Astrocyte (in vitro differentiated cells and primary cell): Measurements from ENCODE around the gene AP5B1. TPM values are rescaled to one million over a fixed set of nuclear protein-coding genes. Genes with fewer than 3 reads are reported as not detected.

ENCODE experiments used
- DNase-seq: peaks from one replicate; pipeline ENCODE4 v3.0.0-alpha.2; 2010; ENCODE audit warnings: low read depth
- FAIRE-seq: peaks from 2 replicates; lab custom pipeline; 2011; peaks lifted over from hg19 to GRCh38; lab: Jason Lieb, UNC
- H2AFZ ChIP-seq: 2 replicates; pipeline ENCODE4 v1.6.0; 2012; ENCODE audit warnings: low read depth, low read length, inconsistent platforms
- H3K27ac ChIP-seq: 2 replicates; pipeline ENCODE4 v1.5.1; 2011; ENCODE audit warnings: low read depth, low read length, inconsistent platforms
- H3K27me3 ChIP-seq: 2 replicates; pipeline ENCODE4 v1.6.0; 2011; ENCODE audit warnings: low read length, inconsistent platforms; ENCODE audit not compliant: insufficient read depth
- H3K36me3 ChIP-seq: 2 replicates; pipeline ENCODE4 v1.5.1; 2011; ENCODE audit warnings: low read length, inconsistent platforms; ENCODE audit not compliant: insufficient read depth
- H3K4me1 ChIP-seq: 2 replicates; pipeline ENCODE4 v1.5.1; 2011; ENCODE audit warnings: low read length, inconsistent platforms; ENCODE audit not compliant: insufficient read depth
- H3K4me2 ChIP-seq: 2 replicates; pipeline ENCODE4 v1.6.0; 2012; ENCODE audit warnings: low read length, inconsistent platforms
- H3K4me3 ChIP-seq: 2 replicates; pipeline ENCODE4 v1.5.1; 2011; ENCODE audit warnings: low read depth, mild to moderate bottlenecking, low read length, inconsistent platforms; ENCODE audit not compliant: insufficient read depth
- H3K79me2 ChIP-seq: 2 replicates; pipeline ENCODE4 v1.6.0; 2012; ENCODE audit warnings: mild to moderate bottlenecking, low read length, inconsistent platforms; ENCODE audit not compliant: insufficient read depth
- H3K9ac ChIP-seq: 2 replicates; pipeline ENCODE4 v1.6.0; 2012; ENCODE audit warnings: mild to moderate bottlenecking, low read length, inconsistent platforms
- H3K9me3 ChIP-seq: 2 replicates; pipeline ENCODE4 v1.5.1; 2012; ENCODE audit warnings: low read depth, mild to moderate bottlenecking, low read length, inconsistent platforms; ENCODE audit not compliant: insufficient read depth
- H4K20me1 ChIP-seq: 2 replicates; pipeline ENCODE4 v1.6.0; 2012; ENCODE audit warnings: low read length, inconsistent platforms; ENCODE audit not compliant: insufficient read depth
- H3K27ac Mint-ChIP-seq: one replicate; pipeline ENCODE4 v1.8.0; 2021; ENCODE audit warnings: mild to moderate bottlenecking, mixed read lengths; ENCODE audit not compliant: unreplicated experiment
- H3K27me3 Mint-ChIP-seq: one replicate; pipeline ENCODE4 v1.8.0; 2021; ENCODE audit warnings: low read depth, mixed read lengths; ENCODE audit not compliant: unreplicated experiment
- H3K36me3 Mint-ChIP-seq: one replicate; pipeline ENCODE4 v1.8.0; 2021; ENCODE audit warnings: low read depth, mixed read lengths; ENCODE audit not compliant: unreplicated experiment
- H3K4me1 Mint-ChIP-seq: one replicate; pipeline ENCODE4 v1.8.0; 2021; ENCODE audit warnings: low read depth, mixed read lengths; ENCODE audit not compliant: unreplicated experiment
- H3K4me3 Mint-ChIP-seq: one replicate; pipeline ENCODE4 v1.8.0; 2021; ENCODE audit warnings: mild to moderate bottlenecking, moderate library complexity, mixed read lengths; ENCODE audit not compliant: unreplicated experiment
- H3K9me3 Mint-ChIP-seq: one replicate; pipeline ENCODE4 v1.8.0; 2021; ENCODE audit warnings: mild to moderate bottlenecking, mixed read lengths; ENCODE audit not compliant: unreplicated experiment
- EZH2 ChIP-seq: IDR thresholded peaks from 2 replicates; pipeline ENCODE4 v1.6.1; 2012; ENCODE audit warnings: mild to moderate bottlenecking, low read length, inconsistent platforms; ENCODE audit not compliant: insufficient read depth
- total RNA-seq: library from RNA; stranded (reverse); gene quantifications from 2 replicates; pipeline ENCODE4 v1.2.1, GENCODE V29; 2021
- TF ChIP-seq, protein P1 (sequence below): IDR thresholded peaks from 2 replicates; pipeline ENCODE4 v1.5.1; 2011; ENCODE audit warnings: low read depth, mild to moderate bottlenecking, inconsistent platforms, low read length, moderate library complexity; ENCODE audit not compliant: insufficient read depth

AP5B1 gene
- total RNA-seq, 1 donor from 2014 or later: 10.9 TPM

DNA sequence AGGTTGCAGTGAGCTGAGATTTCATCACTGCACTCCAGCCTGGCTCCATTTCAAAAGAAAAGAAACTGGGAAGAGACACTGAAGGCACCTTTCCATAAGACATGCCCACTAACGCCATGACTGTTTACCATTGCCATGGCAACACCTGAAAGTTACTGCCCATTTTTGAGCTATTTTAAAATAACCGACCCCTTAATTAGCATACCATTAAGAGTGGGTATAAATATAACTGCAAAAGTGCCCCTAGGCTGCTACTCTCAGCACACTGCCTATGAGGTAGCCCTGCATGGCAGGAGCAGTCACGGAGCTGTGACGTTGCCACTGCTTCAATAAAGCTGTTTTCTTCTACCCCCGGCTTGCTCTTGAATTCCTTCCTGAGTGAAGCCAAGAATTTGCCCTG, 50.3 kb downstream of the AP5B1 start:
- peaks cover 7% of the 10 kb centered on the region for H3K9me3 Mint-ChIP-seq
- no peaks in the 10 kb centered on the region for H3K4me1 ChIP-seq
- no peaks in the 10 kb centered on the region for H3K36me3 ChIP-seq
- DNase-seq: no peak
- H3K27ac Mint-ChIP-seq: no peak overlapping the region
- no peak overlapping the region for H2AFZ ChIP-seq
- H3K4me3 Mint-ChIP-seq: no peak overlapping the region
- no peak overlapping the region for H3K27ac ChIP-seq
- no peak overlapping the region for H3K4me2 ChIP-seq
- no peak for FAIRE-seq
- H3K27me3 Mint-ChIP-seq: peaks cover 31% of the 10 kb centered on the region
- H3K9ac ChIP-seq: no peak overlapping the region
- no peaks in the 10 kb centered on the region for H3K4me1 Mint-ChIP-seq
- peaks cover 2% of the 10 kb centered on the region for H3K36me3 Mint-ChIP-seq
- no peak overlapping the region for H3K4me3 ChIP-seq
- H3K79me2 ChIP-seq: no peaks in the 10 kb centered on the region
- TF ChIP-seq, protein P1, sequence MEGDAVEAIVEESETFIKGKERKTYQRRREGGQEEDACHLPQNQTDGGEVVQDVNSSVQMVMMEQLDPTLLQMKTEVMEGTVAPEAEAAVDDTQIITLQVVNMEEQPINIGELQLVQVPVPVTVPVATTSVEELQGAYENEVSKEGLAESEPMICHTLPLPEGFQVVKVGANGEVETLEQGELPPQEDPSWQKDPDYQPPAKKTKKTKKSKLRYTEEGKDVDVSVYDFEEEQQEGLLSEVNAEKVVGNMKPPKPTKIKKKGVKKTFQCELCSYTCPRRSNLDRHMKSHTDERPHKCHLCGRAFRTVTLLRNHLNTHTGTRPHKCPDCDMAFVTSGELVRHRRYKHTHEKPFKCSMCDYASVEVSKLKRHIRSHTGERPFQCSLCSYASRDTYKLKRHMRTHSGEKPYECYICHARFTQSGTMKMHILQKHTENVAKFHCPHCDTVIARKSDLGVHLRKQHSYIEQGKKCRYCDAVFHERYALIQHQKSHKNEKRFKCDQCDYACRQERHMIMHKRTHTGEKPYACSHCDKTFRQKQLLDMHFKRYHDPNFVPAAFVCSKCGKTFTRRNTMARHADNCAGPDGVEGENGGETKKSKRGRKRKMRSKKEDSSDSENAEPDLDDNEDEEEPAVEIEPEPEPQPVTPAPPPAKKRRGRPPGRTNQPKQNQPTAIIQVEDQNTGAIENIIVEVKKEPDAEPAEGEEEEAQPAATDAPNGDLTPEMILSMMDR: no peak
- no peak for TF ChIP-seq EZH2
- no peaks in the 10 kb centered on the region for H4K20me1 ChIP-seq
- H3K9me3 ChIP-seq: no peaks in the 10 kb centered on the region
- peaks cover 6% of the 10 kb centered on the region for H3K27me3 ChIP-seq

DNA sequence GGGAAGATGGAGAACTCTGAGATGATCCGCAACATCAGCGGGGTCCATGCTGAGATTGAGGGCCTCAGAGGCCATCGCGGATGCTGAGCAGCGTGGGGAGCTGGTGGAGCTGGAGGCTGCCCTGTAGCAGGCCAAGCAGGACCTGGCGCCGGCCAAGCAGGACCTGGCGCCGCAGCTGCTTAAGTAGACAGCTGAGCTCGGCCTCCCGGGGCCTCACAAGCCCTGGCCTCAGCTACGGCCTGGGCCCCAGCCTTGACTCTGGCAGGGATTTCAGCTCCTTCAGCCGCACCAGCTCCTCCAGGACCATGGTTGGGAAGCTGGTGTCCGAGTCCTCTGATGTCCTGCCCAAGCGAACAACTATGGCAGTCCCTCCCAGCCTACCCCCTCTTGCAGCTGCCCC, 52.9 kb downstream of the AP5B1 start:
- DNase-seq: no peak
- TF ChIP-seq, protein P1: no peak
- TF ChIP-seq EZH2: no peak
- Histone ChIP-seq H4K20me1 (no peaks in the 10 kb centered on the region), H3K79me2 (no peaks in the 10 kb centered on the region), H3K36me3 (no peaks in the 10 kb centered on the region), H3K27me3 (peaks cover 6% of the 10 kb centered on the region), H3K4me3 (no peak overlapping the region), H3K9ac (no peak overlapping the region), H3K27ac (no peak overlapping the region), H2AFZ (no peak overlapping the region), H3K9me3 (no peaks in the 10 kb centered on the region), H3K4me1 (no peaks in the 10 kb centered on the region), H3K4me2 (no peak overlapping the region)
- H3K4me1 Mint-ChIP-seq: no peaks in the 10 kb centered on the region
- H3K27me3 Mint-ChIP-seq: peaks cover 24% of the 10 kb centered on the region
- peaks cover 5% of the 10 kb centered on the region for H3K9me3 Mint-ChIP-seq
- peaks cover 2% of the 10 kb centered on the region for H3K36me3 Mint-ChIP-seq
- no peak overlapping the region for H3K27ac Mint-ChIP-seq
- no peak for FAIRE-seq
- no peak overlapping the region for H3K4me3 Mint-ChIP-seq

DNA sequence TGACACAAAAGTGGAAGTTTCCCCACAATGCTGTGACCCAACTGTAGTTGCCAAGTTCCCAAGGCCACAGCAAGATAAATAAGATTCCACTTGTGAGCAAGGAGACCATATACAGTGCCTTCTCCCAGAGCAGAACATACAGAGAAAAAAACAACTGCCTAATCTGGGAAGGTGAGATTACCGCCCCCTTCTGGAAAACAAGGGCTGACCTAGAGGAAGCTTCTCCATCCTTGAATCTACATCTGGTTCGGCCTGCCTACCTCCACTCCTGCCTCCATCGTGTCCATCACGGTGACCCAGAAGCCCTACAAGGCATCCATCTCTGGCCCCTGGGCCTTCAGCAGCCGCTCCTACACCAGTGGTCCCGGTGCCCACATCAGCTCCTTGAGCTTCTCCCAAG, 54.1 kb downstream of the AP5B1 start:
- Mint-ChIP-seq H3K27me3 (peaks cover 18% of the 10 kb centered on the region), H3K36me3 (peaks cover 2% of the 10 kb centered on the region), H3K27ac (no peak overlapping the region), H3K4me1 (no peaks in the 10 kb centered on the region), H3K4me3 (no peak overlapping the region), H3K9me3 (peaks cover 2% of the 10 kb centered on the region)
- Histone ChIP-seq H3K4me3 (no peak overlapping the region), H3K4me1 (no peaks in the 10 kb centered on the region), H3K79me2 (no peaks in the 10 kb centered on the region), H3K4me2 (no peak overlapping the region), H3K36me3 (no peaks in the 10 kb centered on the region), H2AFZ (no peak overlapping the region), H3K27me3 (peaks cover 6% of the 10 kb centered on the region), H3K27ac (no peak overlapping the region), H3K9ac (no peak overlapping the region), H4K20me1 (no peaks in the 10 kb centered on the region), H3K9me3 (no peaks in the 10 kb centered on the region)
- FAIRE-seq: no peak
- no peak for DNase-seq
- TF ChIP-seq, protein P1: peak; percentile 5
- no peak for TF ChIP-seq EZH2

Other genes starting within 250 kb of the AP5B1 start
- 33.2 and 36.5 TPM in 2 replicates for gene LTBP3, start 222.6 kb downstream of the AP5B1 start, total RNA-seq
- 40.4 and 45.1 TPM in 2 replicates for gene ZNRD2, start 210.5 kb downstream of the AP5B1 start, total RNA-seq
- 45.2 and 47.5 TPM in 2 replicates for gene FAM89B, start 208.4 kb downstream of the AP5B1 start, total RNA-seq
- 9.4 and 10.1 TPM in 2 replicates for gene EHBP1L1, start 204.9 kb downstream of the AP5B1 start, total RNA-seq
- 0.84 TPM in 1 of 2 replicates, not detected in the other for gene KCNK7, start 185.2 kb downstream of the AP5B1 start, total RNA-seq
- 55.4 and 61.3 TPM in 2 replicates for gene MAP3K11, start 166.8 kb downstream of the AP5B1 start, total RNA-seq
- gene PCNX3, start 165.2 kb downstream of the AP5B1 start, total RNA-seq: 45.6 and 51.2 TPM in 2 replicates
- gene SIPA1, start 142.9 kb downstream of the AP5B1 start, total RNA-seq: 19.0 and 26.7 TPM in 2 replicates
- gene RELA, start 118.1 kb downstream of the AP5B1 start, total RNA-seq: 62.2 and 68.9 TPM in 2 replicates
- gene KAT5, start 68.7 kb downstream of the AP5B1 start, total RNA-seq: 26.8 and 31.4 TPM in 2 replicates
- gene RNASEH2C, start 60.2 kb downstream of the AP5B1 start, total RNA-seq: 24.7 and 25.0 TPM in 2 replicates
- gene OVOL1, start 6.1 kb upstream of the AP5B1 start, total RNA-seq: 0.22 and 1.0 TPM in 2 replicates
- 1.2 and 1.5 TPM in 2 replicates for gene SNX32, start 53.0 kb upstream of the AP5B1 start, total RNA-seq
- gene CFL1, start 77.2 kb upstream of the AP5B1 start, total RNA-seq: 1,793 and 1,931 TPM in 2 replicates
- 59.9 and 64.3 TPM in 2 replicates for gene MUS81, start 79.5 kb upstream of the AP5B1 start, total RNA-seq
- 97.3 and 119 TPM in 2 replicates for gene EFEMP2, start 91.8 kb upstream of the AP5B1 start, total RNA-seq
- gene CTSW, start 98.9 kb upstream of the AP5B1 start, total RNA-seq: not detected in 2 replicates
- 67.4 and 68.7 TPM in 2 replicates for gene FIBP, start 107.5 kb upstream of the AP5B1 start, total RNA-seq
- 29.9 and 31.4 TPM in 2 replicates for gene CCDC85B, start 109.7 kb upstream of the AP5B1 start, total RNA-seq
- 24.5 and 37.9 TPM in 2 replicates for gene FOSL1, start 119.4 kb upstream of the AP5B1 start, total RNA-seq
- 34.6 and 35.3 TPM in 2 replicates for gene C11orf68, start 138.1 kb upstream of the AP5B1 start, total RNA-seq
- gene DRAP1, start 138.4 kb upstream of the AP5B1 start, total RNA-seq: 158 and 169 TPM in 2 replicates
- gene TSGA10IP, start 164.5 kb upstream of the AP5B1 start, total RNA-seq: not detected in 2 replicates
- 36.3 and 36.5 TPM in 2 replicates for gene SART1, start 180.8 kb upstream of the AP5B1 start, total RNA-seq
- gene EIF1AD, start 221.2 kb upstream of the AP5B1 start, total RNA-seq: 35.9 and 42.7 TPM in 2 replicates
- 158 and 180 TPM in 2 replicates for gene BANF1, start 221.5 kb upstream of the AP5B1 start, total RNA-seq
- not detected in 2 replicates for gene CST6, start 231.0 kb upstream of the AP5B1 start, total RNA-seq
- gene CATSPER1, start 245.5 kb upstream of the AP5B1 start, total RNA-seq: 0.45 TPM in 1 of 2 replicates, not detected in the other